ENCODE measurements around the gene PRM3. TPM values are rescaled to one million over a fixed set of nuclear protein-coding genes. Genes with fewer than 3 reads are reported as not detected.

The PRM3 gene
- total RNA-seq, 2 experiments from 2014 or later: not detected

- ATAC-seq: peak; percentile 29
- peaks cover 80% of the 10 kb centered on the region for H3K4me1 Mint-ChIP-seq (ENCODE audit: low read depth)
- no peaks in the 10 kb centered on the region for H3K9me3 Mint-ChIP-seq (ENCODE audit: insufficient read depth)
- peak overlapping the region; percentile 65 for H3K27ac Mint-ChIP-seq
- H3K36me3 Mint-ChIP-seq (ENCODE audit: low read depth): no peaks in the 10 kb centered on the region
- CTCF ChIA-PET: interaction anchor here (0.6 to 2.8 kb wide), 8 partner anchors 12 to 375 kb away, joined by 3 to 15 read pairs (median 3); partner anchors contain the start of gene SOCS1
- DNase-seq: peak; percentile 63
- no peaks in the 10 kb centered on the region for H3K27me3 Mint-ChIP-seq (ENCODE audit: low read depth)
- POLR2A ChIA-PET: interaction anchor here (0.6 to 3.4 kb wide), 3 partner anchors 15 to 399 kb away, joined by 3 to 23 read pairs (median 12); partner anchors contain the start of gene SOCS1
- H3K4me3 Mint-ChIP-seq: peak overlapping the region; percentile 12
Observed at GRCh38 chr16:11312718-11313492, 39.5 kb upstream of the PRM3 start.

- H3K9me3 Mint-ChIP-seq (ENCODE audit: insufficient read depth): no peaks in the 10 kb centered on the region
- ChIA-PET POLR2A (interaction anchor here (0.5 to 3.4 kb wide), 10 partner anchors 14 to 236 kb away, joined by 3 to 23 read pairs (median 3); partner anchors contain the start of genes PRM3 and SOCS1), CTCF (interaction anchor here (1.0 to 2.8 kb wide), 8 partner anchors 14 to 348 kb away, joined by 3 to 15 read pairs (median 6); partner anchors contain the start of gene SOCS1)
- peak overlapping the region; percentile 59 for H3K4me3 Mint-ChIP-seq
- peaks cover 84% of the 10 kb centered on the region for H3K4me1 Mint-ChIP-seq (ENCODE audit: low read depth)
- ATAC-seq (peak; percentile 62), DNase-seq (peak; percentile 88)
- no peaks in the 10 kb centered on the region for H3K36me3 Mint-ChIP-seq (ENCODE audit: low read depth)
- H3K27ac Mint-ChIP-seq: peak overlapping the region; percentile 98
- H3K27me3 Mint-ChIP-seq (ENCODE audit: low read depth): peaks cover 3% of the 10 kb centered on the region
Observed at GRCh38 chr16:11310997-11311561, 37.6 kb upstream of the PRM3 start.

- Mint-ChIP-seq H3K4me1 (ENCODE audit: low read depth) (peaks cover 84% of the 10 kb centered on the region), H3K36me3 (ENCODE audit: low read depth) (no peaks in the 10 kb centered on the region), H3K27ac (peak overlapping the region; percentile 98), H3K4me3 (peak overlapping the region; percentile 59), H3K27me3 (ENCODE audit: low read depth) (peaks cover 3% of the 10 kb centered on the region), H3K9me3 (ENCODE audit: insufficient read depth) (no peaks in the 10 kb centered on the region)
- no peak for DNase-seq
- ChIA-PET CTCF (interaction anchor here (1.0 to 2.8 kb wide), 4 partner anchors 44 to 347 kb away, joined by 4 to 15 read pairs (median 7); partner anchors contain the start of gene SOCS1), POLR2A (interaction anchor here (0.5 to 3.4 kb wide), 9 partner anchors 13 to 235 kb away, joined by 3 to 23 read pairs (median 3); partner anchors contain the start of genes PRM3 and SOCS1)
- no peak for ATAC-seq
Observed at GRCh38 chr16:11310634-11310977, 37.2 kb upstream of the PRM3 start.

- Mint-ChIP-seq H3K9me3 (ENCODE audit: insufficient read depth) (no peaks in the 10 kb centered on the region), H3K27me3 (ENCODE audit: low read depth) (peaks cover 3% of the 10 kb centered on the region), H3K4me3 (no peak overlapping the region), H3K27ac (peak overlapping the region; percentile 98), H3K36me3 (ENCODE audit: low read depth) (no peaks in the 10 kb centered on the region), H3K4me1 (ENCODE audit: low read depth) (peaks cover 84% of the 10 kb centered on the region)
- ChIA-PET CTCF (interaction anchor here (1.0 to 2.8 kb wide), 4 partner anchors 44 to 347 kb away, joined by 4 to 15 read pairs (median 7); partner anchors contain the start of gene SOCS1), POLR2A (interaction anchor here (0.5 to 3.4 kb wide), 6 partner anchors 13 to 235 kb away, joined by 3 to 23 read pairs (median 6); partner anchors contain the start of gene SOCS1)
- ATAC-seq (no peak), DNase-seq (no peak)
Observed at GRCh38 chr16:11309895-11310633, 36.6 kb upstream of the PRM3 start.

- H3K4me1 Mint-ChIP-seq (ENCODE audit: low read depth): peaks cover 71% of the 10 kb centered on the region
- peak; percentile 9 for ATAC-seq
- no peaks in the 10 kb centered on the region for H3K9me3 Mint-ChIP-seq (ENCODE audit: insufficient read depth)
Observed at GRCh38 chr16:11308493-11309283, 35.3 kb upstream of the PRM3 start.

GRCh38 chr16:11307639-11308492, 34.4 kb upstream of the PRM3 start:
- ATAC-seq: no peak

More at GRCh38 chr16:11308493-11309283, 35.3 kb upstream of the PRM3 start:
- DNase-seq: no peak
- no peaks in the 10 kb centered on the region for H3K36me3 Mint-ChIP-seq (ENCODE audit: low read depth)
- H3K27ac Mint-ChIP-seq: peak overlapping the region; percentile 74
- H3K27me3 Mint-ChIP-seq (ENCODE audit: low read depth): peaks cover 3% of the 10 kb centered on the region
- no peak overlapping the region for H3K4me3 Mint-ChIP-seq
- CTCF ChIA-PET: no interaction called here
- POLR2A ChIA-PET: interaction anchor here (0.7 to 0.9 kb wide), 2 partner anchors 20 to 81 kb away, joined by 3 to 4 read pairs; no protein-coding TSS in a partner anchor

GRCh38 chr16:11306997-11307638, 33.7 kb upstream of the PRM3 start:
- Mint-ChIP-seq H3K9me3 (ENCODE audit: insufficient read depth) (no peaks in the 10 kb centered on the region), H3K4me3 (no peak overlapping the region), H3K27me3 (ENCODE audit: low read depth) (peaks cover 3% of the 10 kb centered on the region), H3K27ac (no peak overlapping the region), H3K36me3 (ENCODE audit: low read depth) (no peaks in the 10 kb centered on the region), H3K4me1 (ENCODE audit: low read depth) (peaks cover 61% of the 10 kb centered on the region)
- DNase-seq (no peak), ATAC-seq (no peak)
- POLR2A ChIA-PET: no interaction called here
- CTCF ChIA-PET: interaction anchor here (1.5 kb wide), 1 partner anchor 9 kb away, joined by 3 read pairs; no protein-coding TSS in a partner anchor

More at GRCh38 chr16:11307639-11308492, 34.4 kb upstream of the PRM3 start:
- POLR2A ChIA-PET: interaction anchor here (0.7 to 0.9 kb wide), 2 partner anchors 21 to 80 kb away, joined by 3 to 4 read pairs; no protein-coding TSS in a partner anchor
- Mint-ChIP-seq H3K36me3 (ENCODE audit: low read depth) (no peaks in the 10 kb centered on the region), H3K4me3 (no peak overlapping the region), H3K4me1 (ENCODE audit: low read depth) (peaks cover 68% of the 10 kb centered on the region), H3K27ac (peak overlapping the region; percentile 52), H3K9me3 (ENCODE audit: insufficient read depth) (no peaks in the 10 kb centered on the region), H3K27me3 (ENCODE audit: low read depth) (peaks cover 3% of the 10 kb centered on the region)
- DNase-seq: no peak
- CTCF ChIA-PET: interaction anchor here (1.5 kb wide), 1 partner anchor 10 kb away, joined by 3 read pairs; no protein-coding TSS in a partner anchor

- H3K36me3 Mint-ChIP-seq (ENCODE audit: low read depth): no peaks in the 10 kb centered on the region
- no peak overlapping the region for H3K4me3 Mint-ChIP-seq
- POLR2A ChIA-PET: no interaction called here
- DNase-seq: no peak
- no peaks in the 10 kb centered on the region for H3K9me3 Mint-ChIP-seq (ENCODE audit: insufficient read depth)
- peaks cover 3% of the 10 kb centered on the region for H3K27me3 Mint-ChIP-seq (ENCODE audit: low read depth)
- ATAC-seq: no peak
- no peak overlapping the region for H3K27ac Mint-ChIP-seq
- CTCF ChIA-PET: no interaction called here
- peaks cover 58% of the 10 kb centered on the region for H3K4me1 Mint-ChIP-seq (ENCODE audit: low read depth)
Observed at GRCh38 chr16:11306381-11306780, 33.0 kb upstream of the PRM3 start.

GRCh38 chr16:11303405-11304138, 30.1 kb upstream of the PRM3 start:
- Mint-ChIP-seq H3K9me3 (ENCODE audit: insufficient read depth) (no peaks in the 10 kb centered on the region), H3K36me3 (ENCODE audit: low read depth) (no peaks in the 10 kb centered on the region), H3K27me3 (ENCODE audit: low read depth) (peaks cover 3% of the 10 kb centered on the region), H3K4me1 (ENCODE audit: low read depth) (peaks cover 44% of the 10 kb centered on the region), H3K4me3 (no peak overlapping the region), H3K27ac (no peak overlapping the region)
- CTCF ChIA-PET: interaction anchor here (1.6 kb wide), 1 partner anchor 48 kb away, joined by 5 read pairs; the partner anchor contains the start of gene SOCS1
- DNase-seq: no peak
- POLR2A ChIA-PET: no interaction called here
- no peak for ATAC-seq
